ENCODE results near the gene UBE2R2.
"Not testable (repeated sequence)": the region's sequence is repeated elsewhere in the genome, so short reads cannot be mapped to it uniquely, and the experiment has no call there.

UBE2R2 gene

DNA sequence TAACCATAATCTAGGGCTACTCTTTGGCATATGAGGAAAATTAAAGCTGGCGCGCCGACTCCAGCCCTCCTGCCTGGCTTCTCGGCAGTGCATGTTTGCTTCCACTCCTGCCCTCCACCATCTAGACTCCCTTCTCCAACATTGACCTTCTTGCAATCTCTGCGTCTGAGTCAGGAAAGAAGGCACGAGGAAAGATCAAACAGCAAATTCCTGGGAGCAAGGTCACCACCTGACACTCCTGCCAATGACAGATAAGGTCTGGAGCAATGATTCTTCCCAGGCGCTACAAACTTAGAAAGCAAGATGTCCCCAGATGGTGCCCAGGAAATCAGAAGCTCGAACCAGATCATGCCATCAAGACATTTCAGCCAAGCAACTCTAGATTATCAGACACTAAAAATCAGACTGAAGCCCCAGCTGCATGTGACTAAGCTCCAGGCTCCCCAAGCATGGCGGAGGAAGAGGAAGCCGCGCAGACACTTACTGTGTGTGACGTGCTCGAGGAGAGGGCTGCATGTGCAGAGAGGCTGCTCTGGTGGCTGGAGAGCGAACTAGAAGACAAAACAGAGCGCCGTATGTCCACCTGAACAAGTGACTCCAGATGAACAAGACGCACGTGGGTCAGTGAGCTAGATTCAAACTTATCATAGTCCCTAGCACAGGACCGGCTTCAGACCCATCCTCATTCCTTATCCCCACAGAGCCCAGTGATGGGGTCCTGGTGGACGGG lies 115.3 kb downstream of the UBE2R2 start:
- DNase-seq: no peak

DNA sequence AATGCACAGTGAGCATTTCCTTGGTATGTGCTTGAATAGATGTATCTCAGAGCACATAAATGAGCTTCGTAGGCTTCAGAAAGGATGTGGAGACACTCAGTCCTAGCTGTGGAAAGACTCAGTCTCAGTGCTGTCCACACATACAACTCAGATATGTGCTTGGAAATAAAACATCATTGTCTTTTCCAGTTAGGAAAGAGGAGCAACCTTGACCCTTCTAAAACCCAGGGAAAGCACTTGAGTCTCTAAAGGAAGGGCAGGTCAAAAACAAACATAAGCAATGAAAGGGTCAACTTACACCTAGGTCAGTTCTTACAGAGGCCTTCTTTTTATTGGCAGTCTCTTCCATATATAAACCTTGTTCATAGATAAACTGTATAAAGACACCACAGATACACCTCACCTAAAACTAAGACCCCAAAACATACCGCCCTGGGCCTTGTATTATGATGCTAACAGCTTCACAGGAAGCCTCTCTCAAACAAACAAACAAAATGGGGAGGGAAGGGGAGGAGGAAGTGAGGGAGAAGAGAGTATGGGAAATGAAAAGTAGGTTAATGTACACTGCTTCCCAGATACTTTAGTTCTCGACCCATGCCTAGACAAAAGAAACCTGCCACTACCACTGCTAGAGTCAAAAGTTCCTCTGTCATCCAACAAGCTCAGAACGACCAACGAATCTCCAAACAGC lies 117.4 kb downstream of the UBE2R2 start:
- no peak for DNase-seq

DNA sequence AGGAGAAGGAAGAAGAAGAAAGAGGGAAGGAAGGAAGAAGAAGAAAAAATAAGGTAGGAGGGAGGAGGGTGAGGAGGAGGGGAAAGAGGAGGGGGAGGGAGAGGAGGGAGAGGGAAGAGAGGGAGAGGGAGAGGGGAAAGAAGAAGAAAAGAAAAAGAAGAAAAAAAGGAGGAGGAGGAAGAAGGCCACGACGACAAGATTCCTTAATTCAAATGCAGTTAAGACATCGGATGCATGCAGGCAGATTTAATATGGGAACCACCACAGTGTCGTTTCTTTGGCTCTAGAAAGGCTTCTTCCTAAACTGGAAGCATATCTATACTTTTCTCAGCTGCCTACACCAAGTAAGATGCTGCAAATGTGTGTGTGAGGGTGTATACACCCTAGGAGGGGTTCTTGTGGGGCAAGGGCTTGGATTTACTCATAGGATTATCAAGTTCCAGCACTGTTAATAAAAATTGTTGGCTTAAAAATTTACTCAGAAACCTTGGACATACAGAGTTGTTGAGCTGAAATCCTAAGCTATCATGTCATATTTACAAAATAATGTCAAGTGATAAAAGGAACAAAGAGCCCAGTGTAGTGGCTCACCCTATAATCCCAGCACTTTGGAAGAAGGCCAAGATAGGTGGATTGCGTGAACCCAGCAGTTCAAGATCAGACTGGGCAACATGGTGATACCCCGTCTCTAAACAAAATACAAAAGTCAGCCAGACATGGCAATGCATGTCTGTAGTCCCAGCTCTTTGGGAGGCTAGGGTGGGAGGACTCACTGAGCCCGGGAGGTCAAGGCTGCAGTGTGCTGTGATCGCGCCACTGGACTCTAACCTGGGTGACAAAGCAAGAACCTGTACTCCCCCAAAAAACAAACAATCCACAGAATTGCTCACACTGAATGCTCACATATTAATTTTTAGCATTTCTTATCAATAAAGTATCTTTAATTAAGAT lies 123.2 kb downstream of the UBE2R2 start:
- no peak for DNase-seq

DNA sequence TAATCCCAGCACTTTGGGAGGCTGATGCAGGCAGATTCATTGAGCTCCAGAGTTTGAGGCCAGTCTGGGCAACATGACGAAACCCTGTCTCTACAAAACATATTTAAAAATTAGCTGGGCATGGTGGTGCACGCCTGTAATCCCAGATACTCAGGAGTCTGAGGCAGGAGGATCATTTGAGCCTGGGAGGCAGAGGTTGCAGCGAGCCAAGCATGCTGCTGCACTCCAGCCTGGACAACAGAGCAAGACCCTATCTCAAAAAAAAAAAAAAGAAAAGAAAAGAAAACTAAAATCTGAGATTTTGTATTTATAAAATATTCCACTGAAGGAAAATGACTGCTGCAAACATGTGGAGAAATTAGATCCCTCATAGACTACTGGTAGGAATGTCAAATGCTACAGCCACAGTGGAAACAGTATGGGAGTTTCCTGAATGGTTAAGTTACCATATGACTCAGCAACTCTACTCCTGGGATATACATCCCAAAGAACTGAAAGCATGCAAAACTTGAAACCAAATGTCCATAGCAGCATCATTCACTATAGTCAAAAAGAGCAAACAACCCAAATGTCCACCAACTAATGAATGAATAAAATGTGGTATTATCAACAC lies 125.6 kb downstream of the UBE2R2 start:
- no peak for DNase-seq

DNA sequence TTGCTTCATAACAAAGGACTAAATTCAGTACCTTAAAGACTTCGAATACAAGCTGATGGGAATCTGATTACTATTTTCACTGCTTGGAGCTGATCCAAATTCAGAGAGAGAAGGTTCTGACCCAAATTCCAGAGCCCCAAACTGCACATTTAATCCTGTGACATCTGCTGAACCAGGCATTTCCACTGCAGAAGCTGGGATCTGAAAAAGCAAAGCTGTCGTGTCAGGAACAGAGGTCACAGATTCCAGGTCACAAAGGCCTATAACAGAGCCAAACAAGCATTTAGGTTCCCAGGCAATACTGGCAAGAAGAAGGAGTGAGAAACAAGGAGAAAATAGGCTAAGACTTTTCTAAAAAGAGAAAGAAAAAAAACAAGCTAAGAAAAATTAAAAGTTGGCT lies 126.4 kb downstream of the UBE2R2 start:
- no peak for DNase-seq

DNA sequence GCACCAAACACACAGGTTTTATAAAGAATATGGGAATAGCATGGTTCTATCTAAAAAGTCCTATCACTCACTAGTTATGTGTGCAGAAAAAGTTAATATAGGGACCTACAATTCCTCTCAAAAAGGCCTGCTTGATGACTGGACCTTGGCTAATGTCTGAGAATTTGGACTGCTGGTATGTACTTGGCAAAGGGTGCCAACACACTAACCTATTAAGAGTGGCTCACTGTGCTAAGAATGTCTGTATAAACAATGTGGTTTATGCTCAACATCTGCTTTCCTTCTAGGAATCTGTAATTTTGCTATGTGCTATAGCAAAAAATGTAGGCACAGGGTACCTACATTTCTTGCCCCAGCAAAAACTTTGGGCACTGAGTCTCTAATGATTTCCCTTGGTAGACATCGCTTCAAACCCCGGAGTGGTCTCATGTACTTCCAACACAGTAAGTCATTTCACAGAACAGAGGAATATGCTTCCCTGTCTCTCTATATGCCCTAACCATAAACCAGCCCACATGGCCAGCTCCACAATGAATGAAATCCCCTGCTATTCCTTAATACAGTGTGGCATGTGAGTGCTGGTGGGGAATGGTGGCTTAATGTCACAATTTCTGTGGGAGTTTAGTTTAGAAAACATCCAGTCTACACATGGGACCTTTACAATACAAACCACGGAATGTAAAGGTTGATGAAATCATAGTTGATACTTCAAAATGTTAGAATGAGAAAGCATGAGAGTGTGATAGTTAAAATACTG lies 130.0 kb downstream of the UBE2R2 start:
- DNase-seq: no peak

DNA sequence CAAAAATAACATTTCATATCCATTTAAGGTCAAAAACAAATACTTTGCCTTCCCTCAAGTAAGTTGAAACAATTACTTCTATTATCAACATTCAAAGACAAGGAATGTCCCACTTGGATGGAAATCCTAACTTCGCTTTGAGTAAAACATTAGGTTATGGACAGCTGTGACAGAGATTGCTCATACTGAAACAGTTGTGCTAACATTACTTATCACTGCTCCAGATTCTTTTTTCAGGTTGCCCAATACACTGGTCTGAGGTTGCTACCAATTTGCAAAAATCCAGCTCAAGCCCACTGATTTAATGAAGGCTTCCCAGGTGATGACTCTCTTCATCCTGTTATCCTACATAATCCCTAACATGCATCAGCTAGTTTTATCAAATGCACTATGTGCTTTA lies 133.4 kb downstream of the UBE2R2 start:
- DNase-seq: no peak

DNA sequence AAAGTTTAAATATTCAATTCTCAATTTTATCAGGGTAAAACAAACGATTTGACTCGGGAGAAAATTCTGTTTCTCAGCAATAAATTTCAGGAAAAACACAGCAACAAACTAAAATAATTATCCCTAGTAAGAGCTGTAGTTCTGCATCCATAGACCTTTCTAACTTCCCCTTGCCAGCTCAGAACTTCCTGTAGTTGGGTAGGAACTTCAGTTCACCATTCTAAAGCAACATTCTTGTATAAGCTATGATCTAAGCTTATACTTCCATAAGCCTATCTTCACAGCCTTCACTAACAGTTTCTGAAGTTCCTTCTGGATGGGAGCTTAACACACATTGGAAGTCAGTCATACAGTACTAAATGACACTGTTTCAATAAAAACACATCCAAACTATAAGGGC lies 135.1 kb downstream of the UBE2R2 start:
- DNase-seq: no peak

DNA sequence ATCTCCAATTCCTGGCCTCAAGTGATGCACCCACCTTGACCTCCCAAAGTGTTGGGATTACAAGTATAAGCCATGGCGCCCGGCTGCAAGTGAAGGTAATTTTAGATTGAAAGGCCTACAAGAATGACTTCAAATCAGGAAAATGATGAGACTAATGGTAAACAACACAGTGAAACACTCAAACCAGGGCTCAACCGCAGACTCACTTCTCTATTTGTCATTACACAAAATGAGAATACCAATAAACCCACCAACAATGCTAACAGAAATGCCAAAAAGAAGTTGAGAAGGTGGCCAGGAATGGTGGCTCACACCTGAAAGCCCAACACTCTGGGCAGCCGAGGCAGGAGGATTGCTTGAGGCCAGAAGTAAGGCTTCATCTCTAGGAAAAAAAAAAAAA lies 139.6 kb downstream of the UBE2R2 start:
- no peak for DNase-seq

DNA sequence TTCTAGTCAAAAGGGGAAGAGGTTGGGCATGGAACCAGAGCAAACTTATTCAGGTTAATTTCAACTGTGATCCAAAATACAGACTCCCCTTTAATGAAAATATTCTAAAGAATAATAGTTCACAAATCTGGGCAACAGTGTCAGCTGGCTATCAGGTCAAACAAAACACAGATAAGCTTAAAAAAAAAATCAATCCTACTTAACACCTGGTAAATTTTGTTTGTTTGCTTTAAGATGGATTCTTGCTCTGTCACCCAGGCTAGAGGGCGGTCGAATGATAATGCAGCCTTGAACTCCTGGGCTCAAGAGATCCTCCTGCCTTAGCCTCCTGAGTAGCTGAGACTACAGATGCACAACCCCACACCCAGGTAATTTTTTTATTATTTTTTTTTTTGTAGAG lies 142.8 kb downstream of the UBE2R2 start:
- no peak for DNase-seq

DNA sequence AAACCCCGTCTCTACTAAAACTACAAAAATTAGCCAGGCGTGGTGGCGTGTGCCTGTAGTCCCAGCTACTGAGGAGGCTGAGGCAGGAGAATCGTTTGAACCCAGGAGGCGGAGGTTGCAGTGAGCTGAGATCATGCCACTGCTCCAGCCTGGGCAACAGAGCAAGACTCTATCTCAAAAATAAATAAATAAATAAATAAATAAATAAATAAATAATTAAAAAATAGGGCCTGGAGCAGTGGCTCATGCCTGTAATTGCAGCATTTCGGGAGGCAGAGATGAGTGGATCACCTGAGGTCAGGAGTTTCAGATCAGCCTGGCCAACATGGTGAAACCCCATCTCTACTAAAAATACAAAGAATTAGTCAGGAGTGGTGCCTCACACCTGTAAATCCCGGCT lies 145.5 kb downstream of the UBE2R2 start:
- not testable (repeated sequence) for DNase-seq

DNA sequence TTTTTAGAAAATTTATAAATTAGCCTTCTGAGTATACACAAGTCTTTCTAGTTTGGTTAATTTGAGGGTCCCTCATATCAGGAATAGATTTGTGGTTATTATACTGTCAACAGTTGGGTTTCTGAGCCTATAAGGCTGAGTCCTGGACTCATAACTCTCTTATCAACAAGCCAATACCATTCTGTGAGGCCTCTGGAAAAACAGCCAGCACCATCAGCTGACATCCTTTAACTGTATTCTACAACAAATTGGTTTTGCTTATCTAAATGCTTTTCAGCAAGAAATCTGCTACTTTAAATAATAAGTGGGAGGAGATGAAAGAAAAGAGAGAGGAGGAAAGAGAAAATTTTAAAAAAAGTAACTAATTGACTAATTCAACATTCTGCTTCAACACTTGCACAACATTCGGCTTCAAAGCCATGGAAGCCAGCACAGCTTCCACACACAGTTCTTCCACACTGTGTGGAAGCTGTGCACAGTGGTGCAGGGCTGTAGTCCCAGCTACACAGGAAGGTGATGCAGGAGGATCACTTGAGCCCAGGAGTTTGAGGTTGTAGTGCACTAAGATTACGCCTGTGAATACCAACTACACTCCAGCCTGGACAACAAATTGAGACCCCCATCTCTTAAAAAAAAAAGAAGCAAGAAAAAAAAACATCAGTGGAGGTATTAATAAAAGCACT lies 147.3 kb downstream of the UBE2R2 start:
- DNase-seq: no peak
